ENCODE results near the gene RPL39. TPM values are rescaled to one million over a fixed set of nuclear protein-coding genes. Genes with fewer than 3 reads are reported as not detected.

RPL39 gene
- total and polyA plus RNA-seq, 2 of the 8 experiments (the other 6 are each of a cell fraction or from before 2014, with no cell fraction given): 1,942 to 2,394 TPM

GRCh38 chrX:119757979-119758730, 33.3 kb downstream of the RPL39 start, which contains the start of gene SOWAHD (continued):
- TF ChIP-seq HDAC6 (IDR thresholded peaks at IDR 0.05; ENCODE audit: low read depth, low read length) (no peak), CTBP2 (IDR thresholded peaks at IDR 0.05; ENCODE audit: borderline replicate concordance, insufficient read depth, insufficient read length, low read length) (no peak), SRF (IDR thresholded peaks at IDR 0.05; ENCODE audit: low read depth, low read length) (no peak), ATF3 (IDR thresholded peaks at IDR 0.05; ENCODE audit: insufficient read depth, low read depth, low read length) (no peak), CBX5 (IDR thresholded peaks at IDR 0.05; ENCODE audit: low read depth, low read length) (no peak), EP300 (IDR thresholded peaks at IDR 0.05; ENCODE audit: borderline replicate concordance in 1 of 2, low read depth in 2 of 2, low read length in 2 of 2) (no peak)
